HG02571 (cell line): Measurements from ENCODE around the gene MPPED1.

Experiments used
- ATAC-seq: cut with Tn5 transposase; IDR thresholded peaks from one replicate; pipeline ENCODE4 v1.9.1; 2021; ENCODE audit warnings: mild to moderate bottlenecking, moderate library complexity; ENCODE audit not compliant: unreplicated experiment

The MPPED1 gene

DNA sequence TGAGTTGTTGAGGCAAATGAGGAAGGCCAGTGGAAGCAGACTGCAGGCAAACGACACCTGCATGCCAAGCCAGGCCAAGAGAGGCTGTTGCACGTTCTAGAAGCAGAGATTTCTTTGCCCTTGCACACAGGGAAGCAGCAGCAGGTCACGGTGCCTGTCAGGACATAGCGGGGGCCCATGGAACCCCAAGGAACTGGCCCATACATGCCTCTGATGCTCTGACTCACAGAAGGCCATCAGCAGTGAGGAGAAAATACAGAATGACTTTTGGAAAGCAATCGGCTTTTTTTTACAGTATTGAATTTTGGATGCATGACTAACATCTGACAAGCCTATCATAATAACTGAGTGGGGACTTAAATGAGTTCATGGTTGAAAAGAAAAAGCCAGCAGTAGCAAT lies 123.9 kb downstream of the MPPED1 start:
- no peak for ATAC-seq

DNA sequence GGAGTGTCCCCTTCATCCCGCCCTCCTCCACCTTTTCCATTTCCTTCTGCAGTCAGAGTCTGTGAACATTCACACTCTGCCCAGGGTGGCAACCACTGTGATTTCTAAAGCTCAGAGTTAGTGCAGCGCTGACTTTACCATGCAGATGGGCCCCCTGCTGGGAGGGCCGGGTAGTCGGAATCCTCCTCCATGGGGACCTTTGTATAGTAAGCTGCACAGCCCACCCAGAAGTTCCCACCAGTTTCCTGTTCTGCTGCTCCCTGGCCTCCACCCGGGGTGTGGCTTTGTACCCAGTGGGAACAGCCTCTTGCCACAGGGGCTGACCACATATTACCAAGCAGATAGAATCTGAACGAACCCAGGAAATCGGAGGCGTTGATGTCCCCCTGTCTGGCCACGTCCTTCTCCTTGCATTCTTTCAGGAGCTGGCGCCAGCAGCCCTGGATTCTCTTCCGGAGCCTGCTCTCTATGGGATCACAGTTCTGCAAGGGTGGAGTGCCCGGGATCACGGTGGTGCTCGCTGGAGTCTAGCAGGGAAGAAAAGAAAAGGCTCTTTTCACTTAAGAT lies 125.3 kb downstream of the MPPED1 start:
- no peak for ATAC-seq

DNA sequence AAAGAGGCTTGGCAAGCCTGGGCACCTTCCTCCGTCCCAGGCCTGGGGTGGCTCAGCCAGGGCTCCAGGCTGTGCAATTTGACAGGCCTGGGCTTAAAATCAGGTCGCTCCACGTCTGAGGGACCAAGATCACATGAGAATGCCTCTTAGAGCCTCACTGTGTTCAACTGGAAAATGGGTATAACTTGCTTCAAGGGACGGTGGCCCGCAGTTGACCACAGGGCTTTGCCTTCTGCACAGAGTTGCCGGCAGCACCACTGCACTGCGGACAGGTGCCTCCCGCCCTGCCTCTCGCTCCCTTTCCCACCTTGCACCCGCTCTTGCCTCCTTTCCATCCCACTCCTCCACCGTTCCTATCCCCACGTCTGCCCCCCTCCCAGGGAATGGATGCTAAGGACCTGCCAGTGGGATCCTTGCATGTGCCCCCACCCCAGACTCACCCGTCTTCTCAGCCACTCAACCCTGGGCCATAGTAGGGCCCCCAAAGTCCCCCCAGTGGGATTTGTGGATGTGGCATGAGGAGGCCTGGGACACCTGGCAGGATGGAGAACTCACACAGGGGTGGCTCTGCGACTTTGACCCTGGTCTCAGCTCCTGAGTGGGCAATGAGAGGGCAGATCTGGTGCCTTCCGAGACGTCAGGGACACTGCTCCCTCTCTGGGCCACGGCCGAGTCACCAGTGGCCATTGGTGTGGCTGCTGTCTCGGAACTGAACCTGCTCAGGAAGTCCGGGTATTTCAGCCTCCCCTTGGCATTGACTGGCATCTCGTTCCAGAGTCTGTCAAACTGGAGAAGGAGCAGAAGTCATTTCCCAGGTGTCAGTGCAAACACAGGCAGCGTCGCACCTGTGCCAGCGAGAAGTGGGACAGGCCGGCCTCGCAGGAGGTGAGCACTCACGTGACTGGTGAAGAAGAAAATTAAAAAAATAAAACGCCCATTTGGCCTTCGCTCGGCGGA lies 128.0 kb downstream of the MPPED1 start:
- no peak for ATAC-seq

DNA sequence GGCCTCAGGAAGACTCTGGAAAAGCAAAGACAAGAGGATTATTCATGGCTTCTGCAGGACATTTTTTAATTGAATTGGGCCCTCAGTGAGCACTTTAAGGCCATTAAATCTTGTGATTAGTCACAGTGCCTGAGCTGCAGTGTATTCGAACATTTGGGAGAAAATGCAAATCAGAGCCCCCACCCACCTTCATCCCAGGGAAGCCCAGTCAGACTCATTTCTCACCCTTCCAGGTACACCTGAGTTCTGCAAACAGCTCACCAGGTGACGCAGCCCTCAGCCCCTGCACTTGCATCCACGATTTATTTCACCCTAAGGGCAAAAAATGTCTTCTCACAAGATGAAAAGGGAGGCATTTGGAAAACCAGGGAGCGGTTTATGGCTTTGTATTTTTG lies 128.7 kb downstream of the MPPED1 start:
- no peak for ATAC-seq

DNA sequence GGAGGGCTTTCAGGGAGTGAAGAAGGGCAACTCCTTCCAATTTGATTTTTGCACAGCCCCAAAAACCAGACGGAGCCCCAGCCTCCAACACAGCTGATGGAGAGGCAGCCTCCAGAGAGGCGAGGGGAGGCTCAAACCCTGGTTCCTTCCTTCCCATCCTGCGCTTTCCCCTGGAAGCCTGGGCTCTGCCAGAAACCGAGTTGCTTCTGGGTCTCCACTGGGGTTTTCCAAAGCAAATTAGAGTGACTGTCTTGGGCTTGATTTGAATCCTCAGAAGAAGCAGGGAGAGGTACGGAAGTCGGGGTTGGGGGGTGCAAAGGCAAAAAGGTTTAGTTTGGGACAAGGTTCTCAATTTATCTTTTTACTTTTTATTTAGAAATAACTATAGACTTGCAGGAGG lies 129.2 kb downstream of the MPPED1 start:
- ATAC-seq = no peak

DNA sequence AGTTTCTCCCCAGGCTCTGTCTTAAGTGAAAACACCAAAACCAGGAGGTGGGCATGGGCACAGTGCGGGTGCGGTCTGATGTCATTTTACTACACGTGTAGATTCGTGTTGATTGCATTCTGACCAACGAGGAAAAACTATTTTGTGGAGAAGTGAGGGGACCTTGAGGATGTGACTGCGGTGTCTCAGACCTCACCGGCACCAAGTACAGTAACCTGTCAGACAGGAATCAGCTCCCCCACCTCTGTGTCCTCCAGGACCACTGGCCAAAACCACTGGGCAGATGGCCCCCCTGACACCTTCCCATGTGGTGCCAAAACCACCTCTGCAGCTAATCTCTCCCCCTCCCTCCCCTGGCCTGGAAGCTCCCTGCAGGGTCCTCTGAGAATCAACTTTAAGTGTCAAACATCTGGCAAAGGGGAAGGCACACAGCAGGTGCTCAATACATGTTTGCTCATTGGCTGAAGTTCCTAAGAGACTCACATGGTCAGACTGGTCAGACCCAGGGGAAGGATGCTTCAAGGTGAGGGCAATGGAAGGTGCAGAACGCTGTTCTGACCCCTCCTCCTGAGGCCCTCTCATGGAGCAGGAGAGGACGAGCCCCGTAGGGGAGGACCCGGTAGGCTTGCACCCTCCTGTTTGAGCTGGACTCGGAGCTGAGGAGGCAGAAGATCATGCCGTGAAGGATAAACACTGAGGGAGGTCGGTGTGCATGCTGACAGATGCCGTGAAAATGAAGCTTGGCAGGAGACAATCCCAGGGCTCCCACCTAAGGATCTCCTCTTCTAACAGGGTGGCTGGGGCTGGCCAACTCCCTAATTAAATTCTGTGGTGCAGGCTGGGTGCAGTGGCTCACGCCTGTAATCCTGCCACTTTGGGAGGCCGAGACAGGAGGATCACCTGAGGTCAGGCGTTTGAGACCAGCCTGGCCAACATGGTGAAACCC lies 129.9 kb downstream of the MPPED1 start:
- ATAC-seq = no peak

DNA sequence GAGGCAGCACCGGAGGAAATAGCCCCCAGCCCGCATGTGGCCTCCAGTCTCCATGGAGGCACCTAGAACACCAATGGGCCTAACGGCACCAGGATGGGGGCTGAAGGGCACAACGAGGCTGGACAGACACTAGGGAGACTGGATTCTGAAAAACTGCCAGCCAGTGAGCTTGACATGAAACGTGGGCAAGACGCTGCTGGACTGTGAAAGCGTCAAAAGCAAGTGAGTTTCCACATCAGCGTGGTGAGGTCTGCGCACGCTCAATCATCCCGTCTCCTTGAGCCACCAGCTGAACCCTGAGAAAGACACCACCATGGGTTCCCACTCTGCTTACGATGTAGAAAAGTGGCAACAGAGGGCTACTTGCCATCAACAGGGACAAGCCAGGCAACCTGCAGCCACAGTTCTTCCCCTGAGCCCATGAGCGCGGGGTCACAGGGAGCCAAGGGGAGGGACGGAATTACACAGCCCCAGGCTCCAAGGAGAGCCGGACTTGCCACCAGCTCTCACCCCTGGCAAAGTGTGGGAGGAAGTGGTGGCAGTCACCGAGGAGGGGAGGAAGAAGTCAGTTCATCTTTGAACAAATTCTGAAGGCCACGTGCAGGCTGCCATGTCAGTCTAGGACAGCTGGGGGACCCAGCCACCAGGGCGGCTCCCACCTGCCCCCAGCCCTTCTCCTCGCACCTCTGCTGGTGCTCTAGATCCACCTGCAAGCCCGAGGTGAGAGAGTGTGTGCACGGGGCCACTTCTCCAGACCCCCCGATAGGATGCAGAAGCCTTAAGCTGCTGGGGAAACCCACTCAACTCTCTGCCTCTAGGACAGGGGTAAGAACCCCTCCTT lies 131.1 kb downstream of the MPPED1 start:
- no peak for ATAC-seq

DNA sequence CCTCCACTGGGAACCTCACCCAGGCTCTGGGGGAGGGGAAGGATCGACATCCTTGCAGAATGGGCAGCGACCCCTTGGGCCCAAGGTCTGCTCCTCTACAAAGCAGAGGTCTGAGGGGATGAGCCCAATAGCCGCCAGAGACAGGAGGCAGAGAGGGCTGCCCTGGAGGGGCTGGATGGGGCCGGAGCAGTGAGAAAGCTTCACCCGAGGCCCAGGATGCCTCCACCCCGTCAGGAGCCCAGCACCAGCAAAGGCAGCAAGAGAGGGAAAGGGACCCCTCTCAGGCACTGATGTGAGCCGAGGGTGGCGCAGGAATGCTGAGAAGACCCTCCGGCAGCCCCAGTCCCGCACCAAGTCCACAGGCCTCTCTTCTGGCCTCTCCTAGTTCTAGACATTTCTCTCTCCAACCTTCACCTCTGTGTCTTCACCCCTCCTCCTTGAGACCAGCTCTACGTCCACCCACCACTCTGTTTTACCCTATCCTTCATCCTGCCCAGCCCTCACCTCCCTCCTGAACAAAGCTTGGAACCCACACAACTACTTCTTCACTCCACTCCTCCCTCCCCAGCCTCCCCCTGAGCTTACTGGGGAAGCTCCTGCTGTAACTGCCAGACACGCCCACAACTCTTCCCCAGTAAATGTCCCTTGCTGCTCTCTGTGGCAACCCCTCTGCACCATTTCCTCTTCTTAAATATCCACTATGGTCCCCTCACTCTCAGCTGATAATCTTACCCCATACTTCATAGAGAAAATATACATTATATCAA lies 131.9 kb downstream of the MPPED1 start:
- no peak for ATAC-seq

DNA sequence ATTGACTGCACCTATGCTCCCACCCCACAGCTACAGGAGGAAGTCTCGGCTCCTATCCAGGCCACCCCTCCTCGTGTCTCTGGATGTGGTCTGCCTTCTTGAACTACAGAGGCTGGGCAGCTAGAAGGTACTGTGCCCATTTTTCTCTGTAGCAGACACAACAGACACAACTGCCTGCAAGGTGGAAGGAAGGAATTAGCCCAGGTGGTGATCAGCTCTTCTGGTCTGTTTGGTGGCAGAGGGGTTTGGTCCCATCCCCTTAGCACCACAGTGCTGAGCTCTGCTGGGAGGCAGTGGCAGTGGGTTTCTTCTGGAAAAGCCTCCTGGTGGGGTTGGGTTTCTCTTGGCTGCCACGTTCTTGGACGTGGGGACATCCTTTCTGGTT lies 132.5 kb downstream of the MPPED1 start:
- ATAC-seq = no peak

DNA sequence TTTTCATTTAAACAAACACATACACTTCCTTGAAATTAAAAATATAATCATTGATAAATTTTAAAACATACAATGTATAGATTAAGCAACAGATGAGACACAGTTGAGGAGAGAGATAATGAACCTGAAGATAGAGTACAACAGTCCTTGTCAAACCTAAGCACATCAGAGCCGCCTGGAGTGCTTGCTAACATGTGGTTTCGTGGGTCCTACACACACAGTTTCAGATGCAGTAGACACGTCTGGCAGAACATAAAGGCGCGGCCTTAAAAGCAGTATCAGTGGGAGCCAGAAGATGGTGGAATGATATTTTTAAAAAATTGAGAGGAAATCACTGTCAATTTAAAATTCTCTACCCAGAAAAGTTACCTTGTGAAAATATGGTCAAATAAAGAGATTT lies 134.4 kb downstream of the MPPED1 start:
- ATAC-seq = no peak

DNA sequence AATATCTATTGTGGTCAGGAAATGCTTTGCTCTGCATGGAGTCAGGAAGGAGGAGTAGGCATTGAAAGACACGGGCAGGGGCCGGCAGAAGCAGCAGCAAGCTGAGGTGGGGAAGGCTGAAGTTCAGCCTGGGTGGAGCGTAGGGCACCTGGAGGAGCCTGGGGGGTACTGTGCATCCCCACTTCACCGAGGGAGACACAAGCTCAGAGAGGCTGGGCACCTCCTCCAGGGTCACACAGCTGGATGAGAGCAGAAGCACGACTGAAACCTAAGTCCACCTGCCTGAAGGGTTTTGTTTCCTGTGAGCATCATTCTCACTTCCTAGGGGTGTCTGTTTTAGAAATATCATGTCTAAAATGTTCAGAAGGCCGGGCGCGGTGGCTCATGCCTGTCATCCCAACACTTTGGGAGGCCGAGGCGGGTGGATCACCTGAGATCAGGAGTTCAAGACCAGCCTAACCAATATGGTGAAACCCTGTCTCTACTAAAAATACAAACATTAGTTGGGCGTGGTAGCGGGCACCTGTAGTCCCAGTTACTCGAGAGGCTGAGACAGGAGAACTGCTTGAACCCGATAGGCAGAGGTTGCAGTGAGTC lies 138.3 kb downstream of the MPPED1 start:
- no peak for ATAC-seq

DNA sequence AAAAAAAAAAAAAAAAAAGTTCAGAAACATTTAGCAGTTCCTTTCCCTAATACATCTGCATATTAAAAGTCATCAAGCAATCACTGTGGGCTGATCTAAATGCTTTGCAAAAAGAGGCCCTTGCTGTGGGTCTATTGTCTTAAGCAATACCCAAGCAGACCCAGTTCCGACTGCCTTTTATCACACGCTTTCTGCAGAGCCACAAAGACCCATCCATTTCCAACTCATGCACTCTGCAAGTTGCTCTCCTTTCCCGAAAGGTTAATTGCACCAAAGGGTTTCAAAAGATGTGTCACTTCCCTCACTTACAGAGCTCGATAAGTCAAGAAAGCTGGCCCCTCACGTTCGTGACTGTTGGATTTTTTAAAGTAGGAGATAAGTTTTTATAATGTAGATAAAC lies 138.9 kb downstream of the MPPED1 start:
- no peak for ATAC-seq

DNA sequence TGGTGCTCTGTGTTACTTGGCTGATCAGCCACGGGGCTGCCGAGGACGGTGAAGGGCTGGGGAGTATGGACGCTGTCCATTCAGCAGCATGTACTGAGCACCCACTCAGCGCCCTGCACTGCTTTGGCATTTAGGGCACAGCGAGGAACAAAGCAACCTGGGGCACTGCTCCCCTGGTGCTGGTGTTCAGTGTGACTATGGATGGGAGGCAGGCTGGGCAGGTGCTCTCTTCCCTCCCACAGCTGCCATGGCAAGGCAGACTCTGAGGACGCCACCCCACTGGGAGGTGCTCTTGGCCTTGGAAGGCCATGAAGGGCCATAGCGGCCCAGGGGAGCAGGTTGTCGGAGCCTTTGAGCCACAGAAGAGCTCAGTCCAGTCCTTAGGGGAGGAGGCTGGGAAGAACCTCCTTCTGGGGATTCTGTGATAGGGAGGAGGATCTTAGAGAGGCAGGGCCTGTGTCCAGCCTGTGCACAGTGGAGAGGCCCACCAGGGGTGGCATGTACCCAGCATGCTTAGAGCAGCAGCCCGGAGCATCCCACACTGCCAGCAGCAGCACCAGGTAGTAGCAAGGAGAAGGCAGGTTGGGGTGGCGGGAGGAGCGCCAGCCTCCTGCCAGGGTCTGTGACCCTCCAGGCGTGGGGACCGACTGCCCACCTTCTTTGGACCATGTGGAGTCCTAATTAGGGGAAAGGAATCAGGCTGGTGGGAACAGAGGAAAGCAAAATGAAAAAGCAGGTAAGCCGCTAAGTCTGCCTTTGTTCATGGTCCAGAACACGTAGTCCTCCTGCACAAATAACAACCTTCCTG lies 141.8 kb downstream of the MPPED1 start:
- no peak for ATAC-seq

DNA sequence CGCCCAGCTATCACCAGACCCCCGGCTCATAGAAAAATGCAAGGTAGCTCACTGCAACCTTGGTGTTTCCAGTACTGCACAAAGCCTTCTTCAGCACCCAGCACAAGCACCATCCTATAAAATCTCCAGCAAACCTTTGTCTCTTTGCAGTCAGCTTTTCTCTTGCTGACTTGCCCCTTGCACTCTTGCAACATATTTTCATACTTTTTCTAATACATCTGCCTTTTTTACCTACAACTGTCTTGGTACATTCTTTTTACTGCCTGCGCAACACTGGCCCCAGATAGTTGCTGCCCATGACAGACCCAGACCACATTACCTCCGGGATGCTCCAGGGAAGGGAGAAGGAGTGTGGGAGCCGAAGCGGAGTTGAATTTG lies 142.4 kb downstream of the MPPED1 start:
- no peak for ATAC-seq

DNA sequence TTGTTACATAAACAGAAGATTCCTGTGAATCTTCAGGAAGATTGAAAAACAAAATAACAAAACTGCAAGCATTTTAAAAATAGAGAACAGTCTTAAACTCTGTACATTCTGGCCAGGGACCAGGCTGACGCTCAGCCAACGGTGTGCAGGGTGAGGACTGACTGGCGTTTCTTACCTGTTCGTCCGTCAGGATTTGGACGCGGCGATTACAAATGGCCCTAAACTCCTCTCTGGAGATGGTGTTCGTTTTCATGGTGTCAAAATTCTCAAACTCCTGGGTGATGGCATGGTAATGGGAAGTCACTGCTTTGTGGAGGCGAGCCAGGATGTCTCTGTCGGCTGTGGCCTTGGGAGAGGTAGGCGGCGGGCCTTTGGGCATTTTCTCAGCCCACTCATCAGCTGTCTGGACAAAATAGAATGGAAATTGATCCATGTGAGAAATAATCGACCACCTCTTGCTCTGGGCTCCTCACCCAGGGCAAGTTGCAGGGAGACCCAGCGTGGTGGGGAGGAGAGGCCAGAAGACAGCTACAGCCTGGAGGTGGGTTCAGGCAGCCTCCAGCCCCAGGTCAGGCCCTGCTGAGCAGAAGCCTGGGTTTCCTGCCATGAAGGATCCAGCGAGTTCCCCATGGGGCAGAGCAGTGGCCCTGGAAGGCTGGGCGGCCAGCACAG lies 143.0 kb downstream of the MPPED1 start:
- no peak for ATAC-seq

DNA sequence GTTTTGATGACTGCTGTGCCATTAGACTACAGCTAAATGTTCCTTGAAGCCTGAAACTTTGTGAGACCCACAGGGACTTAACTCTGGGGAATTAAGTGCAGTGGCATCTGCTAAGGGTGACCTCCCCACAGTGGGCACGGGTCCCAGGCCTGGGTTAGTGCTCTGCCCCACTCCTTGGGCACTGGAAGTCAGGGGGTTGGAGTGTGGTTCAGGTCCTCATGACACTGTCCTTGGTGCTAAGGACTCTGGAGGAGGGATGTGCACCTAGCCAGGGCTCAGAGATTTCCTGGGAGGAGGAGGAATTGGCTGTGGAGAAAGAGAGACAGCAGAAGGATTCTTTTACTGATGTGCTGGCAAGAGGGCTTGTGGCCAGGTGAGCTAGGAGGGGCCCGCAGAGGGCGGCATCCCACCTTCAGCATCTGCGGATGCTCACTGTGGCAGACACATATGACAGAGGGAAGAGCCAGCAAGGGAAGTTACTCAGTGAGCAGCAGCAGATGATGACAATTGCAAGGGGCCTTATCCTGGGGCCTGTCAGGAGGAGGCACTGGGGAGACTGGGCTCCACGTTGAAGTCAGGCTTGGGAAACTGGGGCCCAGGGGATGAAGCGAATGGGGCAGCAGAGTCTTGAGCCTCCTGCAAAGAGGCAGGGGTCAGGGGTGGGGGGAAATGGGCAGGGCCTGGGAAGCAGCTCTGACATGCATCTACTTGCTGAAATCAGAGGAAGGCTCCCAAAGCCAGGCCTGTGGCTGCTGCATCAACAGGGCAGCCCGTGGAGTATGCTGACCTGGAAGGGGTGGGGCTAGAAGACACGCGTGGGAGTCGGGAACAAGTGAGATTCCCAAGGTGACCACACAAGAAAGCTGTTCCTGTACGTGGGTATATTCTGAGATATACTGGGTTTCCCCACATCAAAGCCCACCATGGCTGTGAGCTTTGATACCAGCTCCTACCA lies 144.0 kb downstream of the MPPED1 start:
- ATAC-seq = no peak
